Omental fat pad (tissue), 4 donors: ENCODE data around the gene SPINT1. TPM values are rescaled to one million over a fixed set of nuclear protein-coding genes. Genes with fewer than 3 reads are reported as not detected.

Source experiments
- ATAC-seq: fragments of 150-250 bp; one replicate; pipeline ENCODE4 v1.9.1; 2016; ENCODE audit warnings: mild to moderate bottlenecking, moderate library complexity; ENCODE audit not compliant: low FRiP score
- DNase-seq: peaks from one replicate; pipeline ENCODE4 v3.0.0-alpha.2; 2019; ENCODE audit warnings: low spot score
- total RNA-seq, 4 donors: library from RNA; depleted of rRNA; stranded (reverse); fragments of >200 nt; gene quantifications; one replicate each; pipeline ENCODE4 v1.1.0, GENCODE V29; 2016
- TF ChIP-seq, protein P1 (sequence below), 3 donors: fragments of 450-650 bp; IDR thresholded peaks; one replicate each; pipeline ENCODE4 v1.5.1; 2016 to 2017; ENCODE audit warnings: antibody characterized with exemption in 3 of 3, mild to moderate bottlenecking in 3 of 3, moderate library complexity in 2 of 3

Gene SPINT1, protein sequence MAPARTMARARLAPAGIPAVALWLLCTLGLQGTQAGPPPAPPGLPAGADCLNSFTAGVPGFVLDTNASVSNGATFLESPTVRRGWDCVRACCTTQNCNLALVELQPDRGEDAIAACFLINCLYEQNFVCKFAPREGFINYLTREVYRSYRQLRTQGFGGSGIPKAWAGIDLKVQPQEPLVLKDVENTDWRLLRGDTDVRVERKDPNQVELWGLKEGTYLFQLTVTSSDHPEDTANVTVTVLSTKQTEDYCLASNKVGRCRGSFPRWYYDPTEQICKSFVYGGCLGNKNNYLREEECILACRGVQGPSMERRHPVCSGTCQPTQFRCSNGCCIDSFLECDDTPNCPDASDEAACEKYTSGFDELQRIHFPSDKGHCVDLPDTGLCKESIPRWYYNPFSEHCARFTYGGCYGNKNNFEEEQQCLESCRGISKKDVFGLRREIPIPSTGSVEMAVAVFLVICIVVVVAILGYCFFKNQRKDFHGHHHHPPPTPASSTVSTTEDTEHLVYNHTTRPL
- total RNA-seq, result 10 to 100 TPM in 2 of 4 donors, 1 to 10 TPM in 1, under 1 TPM in 1; 0.95 to 16.2 (median 11.7) TPM

DNA sequence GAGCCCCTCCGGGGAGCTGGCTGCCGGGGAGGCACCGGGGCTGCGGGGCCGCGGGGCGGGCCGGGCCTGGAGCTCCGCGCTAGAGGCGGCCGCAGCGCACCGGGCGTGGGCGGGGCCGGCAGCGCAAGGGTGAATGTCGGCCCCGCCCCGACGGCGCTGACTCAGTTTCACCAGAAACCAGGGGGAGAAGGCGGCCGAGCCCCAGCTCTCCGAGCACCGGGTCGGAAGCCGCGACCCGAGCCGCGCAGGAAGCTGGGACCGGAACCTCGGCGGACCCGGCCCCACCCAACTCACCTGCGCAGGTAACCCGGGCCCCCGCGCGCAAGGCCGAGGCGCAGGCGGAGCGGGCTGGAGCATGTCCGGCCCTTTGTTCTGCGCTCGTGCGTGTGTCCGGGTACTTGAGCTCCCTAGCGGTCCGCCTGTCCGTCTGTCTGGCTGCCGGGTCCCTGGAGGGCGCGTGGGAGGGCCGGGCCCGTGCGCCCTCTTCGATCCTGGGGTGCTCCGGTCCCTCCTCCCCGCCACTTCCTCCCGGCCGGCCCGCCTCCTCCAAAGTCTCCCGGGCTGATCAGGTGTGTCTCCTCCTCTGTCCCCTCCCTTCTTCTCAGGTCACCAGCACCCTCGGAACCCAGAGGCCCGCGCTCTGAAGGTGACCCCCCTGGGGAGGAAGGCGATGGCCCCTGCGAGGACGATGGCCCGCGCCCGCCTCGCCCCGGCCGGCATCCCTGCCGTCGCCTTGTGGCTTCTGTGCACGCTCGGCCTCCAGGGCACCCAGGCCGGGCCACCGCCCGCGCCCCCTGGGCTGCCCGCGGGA, at the start of gene SPINT1:
Gene SPINT1 (plus strand): TSS at position 164 of the 811 bp plus-strand sequence. CDS start 507 bp downstream, at position 671.
- TF ChIP-seq, protein P1, sequence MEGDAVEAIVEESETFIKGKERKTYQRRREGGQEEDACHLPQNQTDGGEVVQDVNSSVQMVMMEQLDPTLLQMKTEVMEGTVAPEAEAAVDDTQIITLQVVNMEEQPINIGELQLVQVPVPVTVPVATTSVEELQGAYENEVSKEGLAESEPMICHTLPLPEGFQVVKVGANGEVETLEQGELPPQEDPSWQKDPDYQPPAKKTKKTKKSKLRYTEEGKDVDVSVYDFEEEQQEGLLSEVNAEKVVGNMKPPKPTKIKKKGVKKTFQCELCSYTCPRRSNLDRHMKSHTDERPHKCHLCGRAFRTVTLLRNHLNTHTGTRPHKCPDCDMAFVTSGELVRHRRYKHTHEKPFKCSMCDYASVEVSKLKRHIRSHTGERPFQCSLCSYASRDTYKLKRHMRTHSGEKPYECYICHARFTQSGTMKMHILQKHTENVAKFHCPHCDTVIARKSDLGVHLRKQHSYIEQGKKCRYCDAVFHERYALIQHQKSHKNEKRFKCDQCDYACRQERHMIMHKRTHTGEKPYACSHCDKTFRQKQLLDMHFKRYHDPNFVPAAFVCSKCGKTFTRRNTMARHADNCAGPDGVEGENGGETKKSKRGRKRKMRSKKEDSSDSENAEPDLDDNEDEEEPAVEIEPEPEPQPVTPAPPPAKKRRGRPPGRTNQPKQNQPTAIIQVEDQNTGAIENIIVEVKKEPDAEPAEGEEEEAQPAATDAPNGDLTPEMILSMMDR (IDR thresholded peaks at IDR 0.05), result no peak
- no peak for DNase-seq
- peak; percentile 60 for ATAC-seq

DNA sequence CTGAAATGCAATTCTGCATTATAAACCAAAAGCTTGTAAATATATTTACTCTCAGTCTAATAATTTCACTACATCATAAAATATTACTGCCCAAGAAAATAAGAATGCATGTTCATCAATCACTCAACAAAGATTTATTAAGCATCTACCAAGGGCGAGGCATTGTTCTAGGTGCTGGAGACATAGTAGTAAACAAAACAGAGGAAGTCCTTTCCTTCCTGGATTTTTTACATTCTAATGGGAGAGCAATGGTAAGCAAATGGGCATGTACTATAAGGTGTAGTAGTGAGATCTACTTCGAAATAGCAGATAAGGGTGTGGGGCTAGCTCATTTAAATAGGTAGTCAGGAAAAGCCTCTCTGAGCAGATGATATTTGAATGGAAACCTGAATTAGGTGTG, 47.8 kb upstream of the SPINT1 start:
- TF ChIP-seq, protein P1 (IDR thresholded peaks at IDR 0.05), result no peak
- no peak for ATAC-seq
- DNase-seq, result no peak

DNA sequence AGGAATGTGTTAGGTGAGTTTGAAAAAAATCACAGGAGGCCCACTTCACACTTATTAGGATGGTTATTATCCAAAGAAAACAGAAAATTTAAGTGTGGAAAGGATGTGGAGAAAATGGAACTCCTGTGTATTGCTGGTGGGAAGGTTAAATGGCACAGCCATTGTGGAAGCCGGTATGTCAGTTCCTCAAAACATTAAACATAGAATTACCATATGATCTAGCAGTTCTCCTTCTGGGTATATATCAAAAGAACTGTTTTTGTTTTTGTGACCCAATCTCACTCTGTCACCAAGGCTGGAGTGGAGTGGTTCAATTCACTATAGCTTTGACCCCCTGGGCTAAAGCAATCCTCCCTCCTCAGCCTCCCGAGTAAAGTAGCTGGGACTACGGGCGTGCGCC, 47.3 kb upstream of the SPINT1 start:
- TF ChIP-seq, protein P1 (IDR thresholded peaks at IDR 0.05), result no peak
- DNase-seq (no peak), ATAC-seq (no peak)

DNA sequence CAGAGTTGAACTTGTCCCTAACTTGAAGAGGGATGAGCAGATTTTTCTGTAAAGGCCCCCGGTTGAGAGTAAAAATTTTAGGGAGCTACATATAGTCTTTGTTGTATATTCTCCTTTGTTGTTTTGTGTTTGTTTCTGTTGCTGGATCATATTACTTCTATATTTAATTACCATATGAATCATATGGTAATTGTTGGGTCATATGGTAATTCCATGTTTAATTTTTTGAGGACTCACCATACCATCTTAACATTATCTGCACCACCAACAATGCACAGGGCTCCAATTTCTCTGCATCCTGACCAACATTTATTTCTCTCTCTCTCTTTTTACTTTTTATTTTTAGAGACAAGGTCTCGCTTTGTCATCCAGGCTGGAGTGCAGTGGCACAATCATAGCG, 44.3 kb upstream of the SPINT1 start:
- ATAC-seq, result no peak
- TF ChIP-seq, protein P1 (IDR thresholded peaks at IDR 0.05), result no peak
- no peak for DNase-seq

DNA sequence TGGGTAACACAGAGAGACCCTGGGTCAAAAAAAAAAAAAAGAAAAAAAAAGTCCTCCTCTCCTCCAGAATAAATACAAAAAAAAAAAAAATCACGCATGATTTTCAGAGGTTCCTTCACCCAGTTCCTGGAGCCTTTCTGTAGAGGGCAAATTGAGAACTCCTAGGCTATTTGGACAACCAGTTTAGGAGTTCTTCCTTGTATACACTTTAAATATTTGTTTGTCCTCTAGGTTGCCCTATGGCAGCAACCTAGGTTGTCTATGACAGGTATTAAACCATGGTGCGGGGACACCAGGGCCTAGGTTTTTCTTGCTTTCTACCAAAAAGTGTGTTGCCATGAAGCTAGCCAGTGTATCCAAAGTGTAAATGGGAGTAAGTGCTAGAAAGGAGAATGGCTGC, 40.8 kb upstream of the SPINT1 start:
- ATAC-seq (no peak), DNase-seq (no peak)
- TF ChIP-seq, protein P1 (IDR thresholded peaks at IDR 0.05), result no peak

DNA sequence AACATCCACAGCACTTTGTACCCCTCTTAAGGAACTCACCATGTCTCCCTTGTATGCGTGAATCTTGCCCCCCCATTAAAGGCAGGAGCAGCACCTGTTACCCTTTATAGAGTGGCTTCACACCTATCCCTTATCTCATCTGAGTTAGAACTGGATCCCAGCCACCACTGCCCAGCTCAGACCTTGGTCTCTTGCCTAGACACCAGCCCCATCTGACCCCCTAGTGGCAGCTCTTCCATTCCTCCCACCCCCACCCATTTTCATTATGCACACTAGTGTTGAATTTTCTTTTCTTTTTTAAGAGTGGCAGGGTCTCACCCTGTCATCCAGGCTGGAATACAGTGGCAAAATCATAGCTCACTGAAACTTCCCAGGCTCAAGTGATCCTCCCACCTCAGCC, 40.2 kb upstream of the SPINT1 start:
- DNase-seq (no peak), ATAC-seq (no peak)

More for the DNA sequence above, 40.2 kb upstream of the SPINT1 start:
- TF ChIP-seq, protein P1 (IDR thresholded peaks at IDR 0.05), result no peak
